ENCODE results near the gene ADARB2.

Gene ADARB2

DNA sequence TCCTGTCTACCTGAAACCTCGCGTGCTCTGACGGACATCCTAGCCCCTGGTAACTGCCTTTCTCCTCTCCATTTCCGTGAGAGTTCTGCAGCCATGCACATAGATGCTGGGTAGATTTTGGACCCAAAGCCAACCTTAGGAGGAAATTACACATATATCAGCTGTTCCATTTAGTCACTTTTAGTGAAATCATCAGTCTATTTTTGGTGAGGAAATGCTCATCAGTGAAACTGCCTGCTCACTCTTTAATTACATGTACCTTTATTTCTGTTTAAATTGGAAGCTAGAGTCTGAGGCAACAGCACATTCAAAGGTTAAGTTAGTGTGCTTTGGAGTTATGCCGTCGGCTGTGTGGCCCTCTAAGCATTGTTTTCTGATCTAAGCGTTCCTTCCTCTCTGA, 449.8 kb downstream of the ADARB2 start:
- DNase-seq (ENCODE audit: low read depth) = no peak

DNA sequence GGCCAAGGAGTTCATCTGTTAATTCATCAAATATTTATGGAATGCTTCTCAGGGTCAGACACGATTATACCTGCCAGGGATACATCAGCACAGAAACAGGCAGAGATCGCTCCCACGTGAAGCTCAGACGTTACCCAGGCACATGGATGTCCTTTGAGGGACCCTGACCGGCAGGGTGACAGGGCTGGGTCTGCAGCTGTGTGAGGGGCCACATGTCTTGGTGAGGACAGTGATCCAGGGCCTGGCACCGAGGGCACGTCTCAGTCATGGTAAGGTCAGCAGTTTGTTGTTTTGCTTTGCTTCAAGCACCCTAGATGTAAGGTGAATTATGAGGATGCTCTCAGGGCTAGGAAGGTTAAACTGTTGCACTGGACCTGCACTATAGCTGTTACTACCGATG, 453.2 kb downstream of the ADARB2 start:
- DNase-seq (ENCODE audit: low read depth) = no peak

DNA sequence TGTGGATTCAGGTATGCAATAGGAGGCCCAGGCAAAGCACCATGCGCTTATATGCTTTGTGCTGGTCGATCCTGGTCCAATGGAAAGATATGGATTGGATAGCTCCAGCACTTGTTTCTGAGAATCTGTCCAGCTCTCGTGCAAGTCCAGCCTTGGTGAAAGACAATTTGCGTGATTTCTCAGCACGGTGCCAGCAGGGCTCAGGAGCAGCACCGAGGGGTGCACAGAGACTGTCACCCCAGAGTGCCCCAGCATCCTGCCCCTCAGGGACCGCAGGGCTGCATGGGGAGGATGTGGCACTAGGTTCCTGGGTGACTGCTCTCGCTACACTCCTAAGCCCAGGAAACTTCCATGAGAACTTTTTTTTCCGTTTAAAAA, 455.9 kb downstream of the ADARB2 start:
- DNase-seq (ENCODE audit: low read depth) = no peak

DNA sequence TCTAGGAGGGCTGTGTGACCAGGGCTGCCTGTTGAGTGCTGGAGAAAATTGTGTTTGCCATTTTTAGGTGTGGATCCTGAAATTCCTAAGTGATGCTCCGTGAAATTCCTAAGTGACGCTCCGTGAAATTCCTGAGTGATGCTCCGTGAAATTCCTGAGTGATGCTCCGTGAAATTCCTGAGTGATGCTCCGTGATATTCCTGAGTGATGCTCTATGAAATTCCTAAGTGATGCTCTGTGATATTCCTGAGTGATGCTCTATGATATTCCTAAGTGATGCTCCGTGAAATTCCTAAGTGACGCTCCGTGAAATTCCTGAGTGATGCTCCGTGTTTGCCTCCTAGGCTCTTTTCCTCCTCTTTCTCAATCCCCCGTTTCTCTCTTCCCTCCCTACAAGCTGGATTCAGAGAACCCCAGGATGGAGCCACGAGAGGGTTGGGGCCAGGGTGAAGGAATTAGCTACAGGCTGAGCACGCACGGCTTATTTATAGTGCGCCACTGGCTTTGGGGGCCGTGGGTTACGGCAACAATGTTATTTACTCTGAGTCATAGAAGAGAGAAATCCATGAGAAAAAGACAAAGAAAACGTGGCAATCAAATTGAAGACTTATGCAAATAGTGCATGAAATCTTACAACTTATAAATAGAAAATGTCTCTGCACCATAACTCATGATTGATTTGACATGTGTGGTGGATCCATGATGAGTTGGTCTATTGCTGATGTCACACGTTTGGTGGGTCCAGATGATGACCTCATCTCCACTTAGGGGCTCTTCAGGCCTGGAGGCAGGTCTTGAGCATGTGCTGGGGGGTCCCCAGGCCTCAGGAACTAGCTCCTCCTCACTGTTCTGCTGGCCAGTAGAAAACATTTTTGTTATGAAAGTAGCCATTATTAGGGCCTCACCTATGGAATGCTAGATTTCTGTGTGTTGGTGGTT, 456.6 kb downstream of the ADARB2 start:
- DNase-seq (ENCODE audit: low read depth) = no peak

DNA sequence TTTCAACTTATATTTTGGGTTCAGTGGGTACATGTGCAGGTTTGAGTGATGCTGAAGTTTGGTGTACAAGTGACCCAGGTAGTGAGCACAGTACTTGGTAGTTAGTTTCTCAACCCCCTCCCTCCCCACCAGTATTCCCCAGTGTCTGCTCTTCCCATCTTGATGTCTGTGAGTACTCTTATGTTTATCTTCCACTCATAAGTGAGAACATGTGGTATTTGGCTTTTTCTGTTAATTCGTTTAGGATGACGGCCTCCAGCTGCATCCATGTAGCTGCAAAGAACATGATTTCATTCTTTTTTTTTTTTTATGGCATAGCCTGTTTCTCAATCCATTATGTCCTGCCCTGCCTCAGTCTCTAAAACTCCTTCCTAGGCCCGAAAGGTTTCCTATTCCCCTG, 459.0 kb downstream of the ADARB2 start:
- DNase-seq (ENCODE audit: low read depth) = no peak

DNA sequence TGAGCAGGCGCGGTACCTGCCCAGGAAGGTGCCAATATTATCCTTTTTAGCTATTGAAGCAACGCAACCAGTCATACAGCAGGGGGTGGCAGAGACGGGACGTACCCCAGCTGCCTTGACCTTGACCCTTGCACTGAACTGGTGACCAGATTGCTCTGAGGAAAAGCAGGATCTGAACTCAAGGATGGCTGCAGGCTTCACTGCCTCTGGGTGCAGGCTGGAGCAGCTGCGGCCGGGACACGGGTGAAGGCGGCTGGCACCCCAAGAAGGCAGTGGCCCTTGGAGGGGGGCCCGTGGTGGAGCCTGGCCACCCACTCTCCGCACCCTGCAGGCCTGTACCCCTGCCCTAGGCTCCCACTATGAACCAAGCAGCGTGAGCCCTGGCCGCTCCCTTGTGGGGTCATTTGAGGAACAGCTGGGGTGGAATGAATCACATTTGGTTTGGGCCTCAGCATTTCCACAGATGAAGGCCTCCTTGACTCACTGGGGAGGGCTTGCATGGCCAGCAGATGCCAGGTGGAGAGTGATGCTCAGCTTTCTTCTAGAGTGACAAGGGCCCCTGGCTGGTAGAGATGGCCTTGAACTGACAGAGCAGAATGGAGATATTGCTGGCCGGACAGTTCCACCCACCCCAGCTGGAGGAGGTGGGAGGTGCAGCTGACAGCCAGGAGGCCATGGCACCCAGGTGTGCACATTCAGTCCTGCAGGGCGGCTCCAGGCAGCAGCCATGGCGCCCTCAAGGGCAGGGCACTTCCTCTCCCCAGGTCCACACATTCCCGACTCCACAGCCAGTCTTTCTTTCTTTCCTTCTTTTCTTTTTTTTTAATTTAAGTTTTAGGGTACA, 462.4 kb downstream of the ADARB2 start:
- DNase-seq (ENCODE audit: low read depth) = no peak

DNA sequence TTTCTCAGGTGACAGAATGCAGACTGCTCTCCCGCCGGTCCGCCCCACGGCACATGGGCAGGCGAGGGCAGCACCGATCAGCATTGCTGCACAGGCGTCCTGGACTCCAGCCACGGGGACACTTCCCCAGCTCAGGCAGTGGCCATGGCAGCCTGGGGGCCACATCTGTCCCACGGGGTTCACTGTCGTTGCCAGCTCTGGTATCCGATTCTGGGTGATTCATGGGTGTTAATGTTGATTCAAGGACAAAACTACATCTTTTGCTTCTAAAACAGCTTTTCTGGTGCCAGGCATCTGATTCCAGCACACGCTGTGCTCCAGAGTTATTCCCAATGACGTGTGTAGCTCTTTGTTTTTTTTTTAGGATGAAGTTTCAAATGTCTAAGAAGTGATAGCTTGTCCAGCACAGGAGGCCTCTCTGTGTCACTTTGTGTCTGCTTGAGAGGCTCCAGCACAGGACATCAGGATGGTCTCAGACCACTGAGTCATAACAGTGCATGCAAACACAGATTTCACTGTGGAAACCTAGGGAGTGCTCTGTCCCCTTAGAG, 463.1 kb downstream of the ADARB2 start:
- no peak for DNase-seq (ENCODE audit: low read depth)

DNA sequence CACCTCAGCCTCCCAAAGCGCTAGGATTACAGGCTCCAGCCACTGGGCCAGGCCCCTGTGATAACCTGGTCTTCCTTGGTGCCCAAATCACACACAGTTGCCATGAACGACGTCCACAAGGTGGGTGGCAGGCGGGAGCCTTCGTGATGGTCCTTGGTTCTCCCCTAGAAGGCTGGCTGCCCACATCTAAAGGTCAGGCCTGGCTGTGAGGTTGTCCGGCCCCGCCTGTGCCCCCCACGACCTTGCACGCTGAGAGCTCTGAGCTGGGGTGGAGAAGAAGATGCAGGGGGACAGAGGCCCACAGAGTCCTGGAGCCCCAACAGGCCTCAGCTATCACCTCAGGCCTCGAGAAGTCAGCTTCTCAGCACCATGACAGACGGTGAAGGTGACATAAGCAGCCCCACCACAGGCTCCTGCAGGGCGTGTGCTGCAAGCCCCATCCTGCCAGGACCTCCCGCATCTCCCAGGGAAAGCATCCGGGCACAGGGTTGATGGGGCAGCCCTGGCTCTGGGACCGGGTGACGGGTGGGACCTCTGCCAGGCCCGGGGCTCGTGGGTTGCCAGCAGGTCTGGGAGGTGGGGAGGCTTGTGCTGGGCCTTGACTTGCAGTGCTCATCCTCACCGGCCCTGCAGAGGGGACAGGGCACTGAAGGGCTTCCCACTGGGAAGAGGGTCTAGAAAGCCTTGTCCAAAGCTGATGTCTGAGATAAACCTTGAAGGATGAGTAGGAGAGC, 463.8 kb downstream of the ADARB2 start:
- no peak for DNase-seq (ENCODE audit: low read depth)

DNA sequence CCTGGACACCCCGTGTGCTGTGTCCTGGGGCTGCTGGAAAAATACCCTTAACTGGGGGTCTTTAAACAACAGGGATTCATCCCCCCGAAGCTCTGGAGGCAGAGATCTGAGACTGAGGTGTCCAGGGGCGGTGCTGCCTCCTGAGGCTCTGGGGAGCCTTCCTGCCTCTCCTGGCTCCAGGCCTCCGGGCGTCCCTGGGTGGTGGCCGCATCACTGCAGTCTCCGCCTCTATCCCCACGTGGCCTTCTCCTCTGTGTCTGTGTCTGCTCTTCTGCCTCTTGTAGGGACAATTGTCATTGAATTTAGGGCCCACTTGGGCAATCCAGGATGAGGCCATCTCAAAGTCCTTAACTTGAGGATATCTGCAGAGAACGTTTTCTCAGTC, 464.6 kb downstream of the ADARB2 start:
- DNase-seq (ENCODE audit: low read depth) = no peak

DNA sequence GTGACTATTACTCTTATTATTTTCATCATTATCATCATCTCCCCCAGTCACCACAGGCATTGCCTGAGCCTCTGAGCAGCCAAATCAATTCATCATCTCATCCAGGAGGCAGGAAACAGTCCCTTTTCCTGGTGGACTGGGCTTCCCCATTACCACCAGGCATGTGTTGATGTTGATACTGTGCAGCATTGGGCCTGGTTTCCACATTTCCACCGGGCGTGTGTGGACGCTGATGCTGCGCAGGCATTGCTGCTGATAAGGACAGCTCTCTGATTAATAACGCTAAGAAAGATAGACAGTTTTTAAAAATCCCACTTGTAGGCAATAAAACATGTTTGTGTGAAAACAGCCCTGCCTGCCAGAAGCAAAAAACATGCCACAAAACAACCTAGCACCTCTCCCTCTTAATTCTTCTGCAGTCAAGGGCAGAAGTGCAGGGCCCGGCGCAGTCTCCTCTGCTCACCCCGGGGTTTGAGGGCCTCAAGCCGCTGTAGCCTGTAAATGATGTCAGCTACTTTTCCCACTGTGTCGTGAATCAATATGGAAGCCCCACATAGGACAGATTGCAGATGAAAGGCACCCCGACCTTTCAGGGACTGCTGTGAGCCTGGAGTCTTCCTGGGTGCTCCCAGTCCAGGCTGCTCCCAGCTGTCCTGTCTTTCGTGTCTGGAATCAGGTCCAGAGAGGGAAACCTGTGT, 465.1 kb downstream of the ADARB2 start:
- DNase-seq (ENCODE audit: low read depth) = no peak

DNA sequence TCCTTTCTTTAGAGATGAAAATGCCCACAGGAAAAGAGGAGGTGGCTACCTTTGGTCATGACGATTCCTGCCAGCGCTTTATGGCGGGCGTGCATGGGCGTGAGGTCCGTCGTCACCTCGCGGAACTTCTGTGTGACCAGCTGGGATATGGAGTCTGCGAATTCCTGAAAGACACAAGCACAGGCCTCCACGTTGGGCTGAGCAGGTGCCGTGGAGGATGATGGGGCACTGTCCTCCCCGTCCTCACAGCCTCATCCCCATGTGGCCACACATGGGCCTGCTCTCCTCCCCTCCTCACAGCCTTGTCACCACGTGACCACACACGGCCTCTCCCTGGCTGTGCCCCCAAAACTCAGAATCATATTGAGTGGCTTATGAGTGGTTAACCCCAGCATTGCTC, 466.4 kb downstream of the ADARB2 start:
- no peak for DNase-seq (ENCODE audit: low read depth)

DNA sequence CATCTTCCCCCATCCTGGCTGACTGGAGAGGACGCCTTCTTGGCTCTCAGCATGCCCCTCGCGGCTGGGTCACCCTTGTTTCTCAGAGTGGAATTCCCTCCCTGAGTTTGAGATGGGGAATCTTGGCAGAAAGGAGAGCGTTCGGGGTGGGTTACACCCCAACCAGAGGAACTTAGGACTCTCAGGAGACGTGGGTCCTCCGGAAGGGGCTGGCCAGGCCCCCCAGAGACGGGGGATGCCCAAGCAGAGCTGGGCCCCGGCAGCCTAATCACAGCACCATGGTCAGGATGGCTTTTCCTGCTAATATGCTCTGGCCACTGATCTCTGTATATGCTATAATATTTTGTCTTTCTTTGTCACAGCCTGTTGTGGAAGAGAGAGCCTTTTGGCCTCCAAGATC, 466.8 kb downstream of the ADARB2 start:
- DNase-seq (ENCODE audit: low read depth) = no peak

DNA sequence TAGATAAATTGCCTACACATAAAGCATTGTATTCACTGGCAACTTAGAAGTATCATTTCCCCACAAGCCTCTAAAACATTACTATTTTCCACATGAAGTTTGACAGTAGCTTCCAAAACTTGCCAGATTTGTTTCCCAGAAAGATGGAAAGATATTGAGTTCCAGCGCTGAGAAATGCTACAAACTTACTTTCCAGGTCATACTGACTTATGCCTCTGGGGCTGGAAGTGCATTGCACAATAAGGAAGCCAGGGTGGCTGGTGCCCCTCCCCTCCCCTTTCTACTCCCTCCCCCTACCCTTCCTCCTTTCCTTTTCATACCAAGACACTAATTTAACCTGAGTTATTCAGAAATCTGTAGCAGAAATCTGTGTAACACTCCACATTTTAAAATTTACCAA, 468.5 kb downstream of the ADARB2 start:
- no peak for DNase-seq (ENCODE audit: low read depth)

DNA sequence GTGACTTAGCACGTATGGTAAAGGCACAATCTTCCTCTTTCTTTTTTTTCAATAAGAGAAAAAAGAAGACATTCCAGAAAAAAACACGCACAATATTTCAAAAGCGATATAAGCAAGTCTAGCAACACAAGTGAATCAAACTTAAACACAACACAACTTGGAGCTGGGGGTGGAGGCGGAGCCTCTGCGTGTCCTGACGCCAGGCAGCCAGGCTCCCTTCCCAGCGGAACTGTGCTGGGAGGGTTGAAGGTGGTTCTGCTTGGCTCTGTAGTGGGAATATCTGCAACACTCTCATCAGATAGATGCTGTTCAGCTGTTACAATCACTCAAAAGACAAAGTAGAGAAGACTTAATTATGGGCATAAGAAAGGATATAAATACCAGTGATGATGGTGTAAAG, 469.8 kb downstream of the ADARB2 start:
- no peak for DNase-seq (ENCODE audit: low read depth)

DNA sequence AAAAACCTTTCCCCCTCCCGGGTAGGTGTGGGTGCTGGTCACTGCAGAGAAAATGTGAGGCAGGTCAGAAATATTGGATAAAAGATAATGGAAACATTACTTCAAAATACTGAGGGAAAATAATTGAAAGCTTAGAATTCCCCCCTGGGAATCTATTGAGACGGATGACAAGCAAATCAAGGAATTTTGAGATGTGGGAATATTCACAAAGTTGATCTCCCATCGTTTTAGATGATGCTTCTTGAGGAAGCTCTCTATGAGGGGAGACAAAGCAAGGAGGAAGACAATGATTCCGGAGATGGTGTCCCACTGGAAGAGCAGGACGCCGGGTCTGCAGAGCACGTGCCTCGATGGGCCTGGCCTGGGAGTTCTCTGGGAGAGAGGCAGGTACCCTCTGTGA, 470.2 kb downstream of the ADARB2 start:
- DNase-seq (ENCODE audit: low read depth) = no peak

DNA sequence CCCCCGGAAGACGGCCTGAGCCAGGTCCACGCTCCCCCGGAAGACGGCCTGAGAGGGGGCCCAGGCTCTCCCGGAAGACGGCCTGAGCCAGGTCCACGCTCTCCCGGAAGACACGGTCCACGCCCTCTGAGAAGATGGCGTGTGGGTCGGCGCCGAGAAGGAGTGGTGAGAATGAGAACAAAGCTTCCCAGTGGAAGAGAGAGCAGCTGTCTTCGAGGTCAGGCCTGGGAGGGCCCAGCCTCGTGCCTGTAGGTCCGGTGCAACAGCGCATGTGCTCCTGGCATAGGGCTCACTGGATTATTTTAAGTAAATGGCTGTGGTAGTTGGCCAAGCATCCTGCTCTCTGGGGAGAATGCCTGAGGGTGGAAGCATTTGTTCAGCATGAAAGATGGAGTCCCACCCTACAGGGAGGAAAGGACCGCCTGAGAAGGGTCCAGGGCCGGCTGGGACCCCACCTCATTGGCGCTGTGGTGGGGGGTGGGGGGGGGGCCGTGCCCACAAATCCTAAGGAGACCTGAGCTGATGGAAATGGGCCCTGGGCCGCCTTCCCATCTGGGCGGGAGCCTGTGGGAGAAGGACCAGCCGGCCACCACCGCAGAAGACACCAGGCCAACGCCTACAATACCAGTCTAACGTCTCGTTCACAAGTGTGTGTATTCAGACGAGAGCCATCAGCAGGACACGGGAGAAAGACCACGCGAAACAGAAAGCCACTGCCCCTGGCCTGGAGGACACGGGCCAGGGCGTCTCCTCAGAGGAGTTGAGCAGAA, 471.1 kb downstream of the ADARB2 start:
- no peak for DNase-seq (ENCODE audit: low read depth)

DNA sequence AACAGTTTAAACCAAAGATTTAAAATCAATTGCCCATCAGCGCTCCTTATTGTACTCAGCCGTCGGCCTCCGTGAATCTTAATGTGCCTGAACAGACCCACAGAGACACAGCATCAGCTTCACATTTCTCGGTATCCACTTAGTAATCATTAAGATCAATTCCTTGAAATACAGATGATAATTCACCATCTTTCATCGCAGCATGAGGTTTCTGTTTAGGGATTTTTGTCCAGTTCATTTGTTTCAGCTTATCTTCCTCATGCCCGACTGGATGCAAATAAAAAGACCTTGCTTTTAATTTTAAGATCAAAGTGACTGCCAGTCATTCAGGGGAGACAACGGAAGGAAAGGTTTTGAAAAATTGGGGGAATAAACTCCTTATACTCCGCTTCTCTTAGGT, 473.3 kb downstream of the ADARB2 start:
- DNase-seq (ENCODE audit: low read depth) = no peak

DNA sequence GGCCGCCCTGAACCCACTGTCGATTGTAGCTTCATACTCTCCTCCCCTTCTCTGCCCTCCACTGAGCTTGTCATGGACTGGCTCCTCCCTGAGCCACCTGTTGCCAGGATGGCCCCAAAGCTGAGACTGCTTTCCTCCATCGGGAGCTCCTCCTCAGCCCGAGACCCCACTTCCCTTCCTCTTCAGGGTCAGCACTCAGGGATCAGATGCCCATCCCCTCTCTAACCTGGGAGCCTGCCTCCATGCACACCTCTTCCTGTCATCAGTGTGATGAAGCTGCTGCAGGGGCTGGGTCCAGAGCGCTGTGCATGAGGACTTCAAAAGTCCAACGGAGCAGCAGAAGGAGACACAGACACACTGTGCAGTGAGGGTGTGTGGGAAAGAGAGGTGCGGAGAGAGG, 480.1 kb downstream of the ADARB2 start:
- no peak for DNase-seq (ENCODE audit: low read depth)

DNA sequence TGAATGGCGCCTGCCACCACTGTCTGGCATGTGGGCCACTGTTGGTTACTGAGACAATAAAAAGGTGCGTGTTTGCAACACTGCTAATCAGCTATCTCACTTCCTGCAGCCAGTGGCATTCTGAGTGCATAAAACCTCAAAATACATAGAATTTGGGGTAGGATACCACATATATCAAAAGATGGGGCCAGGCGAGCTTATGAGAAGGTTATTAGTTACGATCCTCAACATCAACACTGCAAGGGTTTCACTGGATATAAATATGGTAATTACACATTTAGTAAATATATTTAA, 480.9 kb downstream of the ADARB2 start:
- DNase-seq (ENCODE audit: low read depth) = no peak

DNA sequence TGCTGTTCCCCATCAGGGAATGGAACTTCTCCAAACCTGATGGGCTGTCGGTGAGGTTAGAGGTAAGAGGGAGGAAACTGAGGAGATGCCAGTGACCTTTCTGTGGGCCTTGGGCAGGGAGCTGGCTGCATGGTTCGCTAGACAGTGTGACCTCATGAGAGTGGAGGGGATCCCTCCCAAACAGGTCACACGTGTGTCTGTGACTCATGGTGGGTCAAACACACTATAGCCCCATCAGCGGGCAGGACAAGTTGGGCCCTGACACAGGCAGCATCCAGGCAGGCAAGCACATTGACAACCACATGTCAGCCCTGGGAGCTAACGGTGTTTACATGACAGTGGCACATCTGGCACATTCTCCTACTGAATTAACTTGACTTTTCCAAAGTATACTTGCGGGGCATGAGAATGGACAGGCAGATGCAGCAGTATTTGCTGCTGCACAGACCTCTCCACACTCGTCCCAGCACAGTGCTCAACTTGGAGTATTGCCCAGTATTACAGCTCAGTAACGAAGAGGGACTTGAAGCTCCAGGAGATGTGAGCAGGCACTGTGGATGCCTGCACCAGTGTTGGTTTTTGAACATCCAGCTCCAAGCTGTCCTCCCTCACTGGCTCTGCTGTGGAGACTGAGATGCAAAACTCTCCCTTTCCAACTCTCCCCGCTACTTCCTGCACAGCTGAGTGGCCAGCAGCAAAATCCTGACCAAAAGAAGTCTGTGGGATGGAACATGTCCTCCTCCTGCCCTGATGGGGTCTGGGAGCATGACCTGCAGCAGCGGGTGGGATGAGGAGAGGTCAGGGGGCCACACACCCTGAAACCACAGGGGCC, 481.5 kb downstream of the ADARB2 start:
- no peak for DNase-seq (ENCODE audit: low read depth)

Data from stimulated activated CD8-positive, alpha-beta memory T cell treated with anti-CD3 and anti-CD28 coated beads, Interleukin-12 subunit alpha, Interleukin-12 subunit beta, amount 100 ng/mL, for 4 hours (primary cell).